GM19238 (cell line): ENCODE results near the gene FIGN.

Source experiments
- DNase-seq: peaks from one replicate; pipeline ENCODE4 v3.0.0; 2011; ENCODE audit warnings: low spot score; ENCODE audit not compliant: insufficient read length

The FIGN gene

DNA sequence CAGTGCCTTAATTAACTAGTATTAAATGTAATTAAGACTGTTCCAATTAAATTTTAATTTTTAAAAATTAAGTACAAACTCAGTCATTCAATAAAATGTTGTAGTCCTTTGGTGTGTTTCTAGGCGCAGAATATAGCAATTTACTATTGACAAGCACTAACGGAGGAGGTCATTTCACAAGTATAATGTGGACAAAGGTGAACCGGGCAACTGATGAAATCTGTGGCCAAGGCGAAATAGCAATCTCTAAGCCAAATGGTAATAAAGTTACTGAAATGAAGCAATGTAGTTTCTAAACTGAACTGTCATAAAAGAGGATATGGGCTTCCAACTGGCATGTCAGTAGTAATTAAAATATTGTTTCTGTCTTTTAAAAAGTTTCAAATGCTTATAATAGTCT is 27.5 kb downstream of the FIGN start:
- DNase-seq: no peak

GRCh38 chr2:163703386-163703785 is 32.4 kb downstream of the FIGN start:
- DNase-seq: no peak

GRCh38 chr2:163701399-163702195 is 34.2 kb downstream of the FIGN start:
- no peak for DNase-seq

DNA sequence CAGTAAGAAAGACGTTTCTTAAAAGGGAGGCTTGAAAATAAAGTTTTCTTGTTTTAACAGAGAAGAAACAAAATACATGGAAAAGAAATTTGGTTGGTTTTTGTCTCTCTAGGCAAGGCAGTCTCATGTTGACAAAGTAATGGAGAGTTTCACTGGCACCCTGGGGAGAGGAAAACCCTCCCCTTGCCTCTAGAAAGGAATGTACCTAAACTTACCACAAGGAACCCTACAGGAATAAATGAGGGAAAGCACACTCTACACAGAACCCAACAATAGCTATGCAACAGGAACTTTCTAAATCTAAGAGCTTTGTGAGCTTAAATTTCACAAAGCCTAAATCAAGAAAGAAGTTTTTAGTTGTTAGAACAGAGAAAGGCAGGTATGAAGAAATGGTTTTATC is 37.0 kb downstream of the FIGN start:
- DNase-seq: no peak

DNA sequence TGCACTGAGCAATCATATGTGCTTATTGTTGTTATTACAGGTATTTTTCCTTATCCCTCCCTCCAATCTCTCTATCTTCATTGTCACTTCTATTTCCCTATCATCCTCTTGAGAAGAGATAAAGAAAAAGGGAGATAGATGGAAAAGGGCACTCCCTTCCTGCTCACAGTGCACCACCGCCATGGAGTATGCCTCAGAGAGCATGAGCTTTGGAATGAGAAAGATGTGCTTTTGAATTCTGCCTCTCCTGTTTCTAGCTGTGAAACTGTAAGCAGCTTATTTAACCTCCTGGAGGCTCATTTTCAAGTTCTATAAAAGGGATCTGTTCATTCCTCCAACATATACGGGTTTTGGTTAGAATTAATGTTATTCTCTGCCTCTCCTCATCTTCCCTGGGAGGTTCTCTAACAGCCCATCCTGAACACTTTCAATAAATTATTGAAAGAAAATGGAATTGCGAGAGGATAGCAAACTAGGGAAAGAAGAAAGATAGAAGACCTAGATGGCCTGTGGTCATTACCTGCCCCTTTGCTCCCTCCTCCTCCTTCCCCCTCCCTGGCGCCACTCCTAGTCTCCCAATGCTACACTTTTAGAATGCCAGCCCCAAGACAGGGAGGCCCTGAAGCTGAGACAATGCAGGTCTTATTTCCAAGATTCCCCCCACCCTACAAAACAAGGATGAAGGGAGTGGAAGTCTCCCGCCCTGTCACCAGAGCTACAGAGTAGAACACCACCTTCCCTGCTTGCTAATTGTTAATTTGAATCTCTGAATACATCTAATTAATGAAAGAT is 37.8 kb downstream of the FIGN start:
- no peak for DNase-seq

DNA sequence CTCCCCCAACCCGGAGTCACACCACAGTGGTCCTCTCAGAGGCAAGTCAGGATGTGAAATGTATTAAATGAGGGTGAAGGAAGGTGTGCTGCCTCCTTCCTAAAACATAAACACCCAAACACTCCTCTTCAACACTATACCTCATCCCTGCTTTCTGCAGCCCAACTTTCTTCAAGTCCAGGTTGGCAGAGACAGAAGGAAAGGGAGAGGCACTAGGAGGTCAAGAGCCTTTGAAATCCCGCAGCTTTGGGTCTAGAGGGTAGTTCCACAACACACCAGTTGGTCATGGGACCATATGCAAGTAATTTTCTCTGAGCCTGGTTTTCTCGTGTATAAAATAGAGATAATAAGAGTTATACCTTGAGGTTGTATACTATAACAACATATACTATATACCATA is 38.4 kb downstream of the FIGN start:
- no peak for DNase-seq

- DNase-seq: no peak
Observed at GRCh38 chr2:163693484-163693883, 42.3 kb downstream of the FIGN start.

DNA sequence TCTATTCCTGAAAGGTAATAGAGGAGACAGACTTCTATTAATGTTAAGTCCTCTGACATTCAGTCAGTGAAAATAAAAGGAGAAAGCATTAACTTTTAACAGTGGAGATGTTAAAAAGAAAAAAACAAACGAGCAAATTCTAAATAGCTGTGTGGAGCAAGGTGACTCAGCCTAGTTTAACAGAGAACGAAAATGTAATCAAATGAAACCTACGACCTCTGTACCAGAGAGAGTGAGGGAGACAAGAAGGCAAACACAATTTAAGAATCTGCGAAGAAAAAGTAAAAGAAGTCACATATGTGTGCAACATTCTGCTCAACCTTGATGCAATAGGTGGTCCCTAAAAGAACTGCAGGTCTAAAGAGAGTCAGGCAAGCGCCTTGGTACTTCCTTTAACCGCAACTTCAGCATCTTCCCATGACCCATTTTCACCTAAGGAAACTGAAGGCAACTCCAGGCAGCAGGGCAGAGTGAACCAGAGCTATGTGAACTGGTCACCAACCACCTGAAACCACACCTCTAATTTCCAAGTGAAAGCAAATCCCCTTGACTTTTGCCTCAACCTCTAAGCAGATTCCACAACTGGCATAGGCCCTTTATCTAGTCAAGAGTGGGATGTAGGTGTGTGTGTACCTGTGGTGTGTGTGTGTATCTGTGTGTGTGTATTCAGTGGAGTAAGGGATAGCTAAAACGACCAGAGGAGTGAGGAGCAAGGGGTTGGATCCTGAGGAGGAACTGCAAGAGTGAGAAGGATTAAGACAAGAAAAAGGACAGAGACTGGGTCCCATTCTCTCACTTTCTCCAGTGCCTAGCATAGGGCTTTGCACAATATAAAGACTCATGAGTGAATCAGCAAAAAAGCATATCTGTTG is 43.0 kb downstream of the FIGN start:
- no peak for DNase-seq

DNA sequence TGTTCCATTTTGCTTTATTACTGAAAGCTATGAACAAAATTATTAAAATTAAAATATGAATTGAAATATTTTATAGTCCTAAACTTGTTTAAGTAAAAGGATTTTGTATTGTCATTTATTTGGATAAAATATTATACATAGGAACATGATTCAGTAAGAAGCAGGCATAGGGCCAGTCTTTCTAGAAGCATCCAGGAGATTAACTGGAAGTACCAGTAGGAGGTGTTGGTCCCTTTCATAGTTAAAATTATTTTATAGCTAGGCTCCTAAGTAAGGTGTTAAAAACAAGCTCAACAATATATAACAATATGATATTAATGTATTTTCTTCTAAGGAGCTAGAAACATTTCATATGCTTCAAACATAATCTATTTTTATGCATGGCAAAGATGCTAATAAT is 43.7 kb downstream of the FIGN start:
- DNase-seq: no peak

DNA sequence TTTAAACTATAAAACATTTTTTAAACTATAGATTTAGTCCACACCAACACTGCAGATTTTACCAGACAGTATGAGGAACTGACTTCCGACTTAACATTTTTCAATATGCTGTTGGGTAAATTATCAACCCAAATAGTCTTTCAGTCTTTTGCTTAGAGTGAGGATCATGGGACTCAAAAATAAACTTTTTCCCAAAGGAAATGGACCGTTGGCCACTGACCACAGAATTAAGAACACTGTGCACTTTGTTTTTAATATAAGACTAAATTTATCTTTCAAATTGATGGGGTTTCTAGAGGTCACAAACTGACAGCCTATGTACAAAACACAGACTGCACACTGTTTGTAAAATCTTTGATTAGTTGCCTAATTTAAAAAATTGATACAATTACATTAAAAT is 44.9 kb downstream of the FIGN start:
- DNase-seq: no peak

GRCh38 chr2:163687217-163687616 is 48.6 kb downstream of the FIGN start:
- no peak for DNase-seq

DNA sequence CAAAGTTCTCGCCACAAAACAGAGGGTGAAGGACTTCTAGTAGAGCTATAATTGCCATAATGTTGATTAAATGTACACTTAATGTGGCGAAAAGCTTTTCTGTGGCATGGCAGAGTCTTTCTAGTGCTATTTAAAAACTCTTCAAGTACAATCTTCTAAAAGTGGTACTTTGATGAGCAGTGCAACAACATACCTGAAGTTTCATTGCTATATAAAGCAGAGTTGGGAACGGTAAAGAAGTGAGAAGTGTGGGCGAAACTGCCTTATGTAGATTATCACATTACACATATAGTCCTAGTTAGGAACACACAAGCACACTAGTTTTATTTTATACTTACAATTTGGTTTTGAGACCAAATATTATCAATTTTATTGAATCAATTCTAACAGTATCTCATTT is 49.5 kb downstream of the FIGN start:
- DNase-seq: no peak

DNA sequence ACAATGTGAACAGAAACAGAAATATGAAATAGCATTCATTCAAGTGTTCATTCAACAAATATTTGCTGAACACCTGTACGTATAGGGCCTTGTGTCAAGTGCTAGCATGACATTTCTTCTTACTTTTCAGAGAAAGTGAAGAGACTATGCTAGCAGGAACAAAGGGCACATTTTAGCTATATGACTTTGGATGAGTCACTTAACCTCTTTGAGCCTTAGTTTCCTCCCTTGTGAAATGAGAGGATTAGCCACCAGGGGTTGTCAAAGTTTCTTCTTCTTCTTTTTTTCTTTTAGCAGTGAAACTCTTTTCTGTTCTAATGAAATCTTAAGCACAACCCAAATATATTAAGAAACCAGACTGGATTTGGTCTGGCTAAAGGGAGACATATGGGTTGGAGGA is 53.1 kb downstream of the FIGN start:
- no peak for DNase-seq

- no peak for DNase-seq
Observed at GRCh38 chr2:163681745-163682144, 54.1 kb downstream of the FIGN start.

GRCh38 chr2:163675388-163675787 is 60.4 kb downstream of the FIGN start:
- no peak for DNase-seq

GRCh38 chr2:163673522-163673921 is 62.3 kb downstream of the FIGN start:
- no peak for DNase-seq

DNA sequence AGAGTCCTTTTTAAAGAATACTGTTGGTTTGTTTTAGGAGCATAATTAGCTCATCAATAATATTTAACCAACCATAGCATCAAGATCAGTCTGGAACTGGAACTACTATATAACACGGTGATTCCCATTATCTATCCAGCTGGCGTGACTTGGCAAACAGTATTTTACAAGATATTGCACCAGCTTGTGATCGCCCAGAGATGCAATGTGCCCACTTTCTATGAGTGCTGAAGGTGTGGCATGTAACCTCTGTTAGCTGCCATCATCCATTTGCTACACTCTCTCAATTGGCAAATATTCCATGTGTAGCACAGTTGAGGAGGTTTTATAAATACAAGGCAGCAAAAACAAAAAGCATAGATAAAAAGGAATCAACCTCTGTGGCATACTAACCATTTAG is 64.9 kb downstream of the FIGN start:
- no peak for DNase-seq

DNA sequence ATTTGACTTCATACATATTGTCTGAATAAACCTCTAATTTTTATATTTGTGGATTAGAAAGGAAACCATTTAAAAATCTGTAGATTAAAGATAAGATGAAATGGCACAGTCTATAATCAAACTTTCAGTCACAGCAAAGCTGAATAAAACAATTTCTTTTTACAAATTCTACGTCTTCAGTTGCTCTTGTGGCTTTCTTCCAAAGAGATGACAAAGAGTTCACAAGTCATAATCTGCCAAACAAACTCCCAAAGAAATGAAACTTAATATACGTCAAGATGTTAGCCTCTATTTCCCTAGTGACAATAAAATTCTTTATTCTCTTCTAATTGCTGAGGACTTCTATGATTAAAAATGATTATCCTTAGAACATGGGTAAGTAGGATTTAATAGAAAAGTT is 66.3 kb downstream of the FIGN start:
- no peak for DNase-seq

- DNase-seq: no peak
Observed at GRCh38 chr2:163667064-163667887, 68.5 kb downstream of the FIGN start.

DNA sequence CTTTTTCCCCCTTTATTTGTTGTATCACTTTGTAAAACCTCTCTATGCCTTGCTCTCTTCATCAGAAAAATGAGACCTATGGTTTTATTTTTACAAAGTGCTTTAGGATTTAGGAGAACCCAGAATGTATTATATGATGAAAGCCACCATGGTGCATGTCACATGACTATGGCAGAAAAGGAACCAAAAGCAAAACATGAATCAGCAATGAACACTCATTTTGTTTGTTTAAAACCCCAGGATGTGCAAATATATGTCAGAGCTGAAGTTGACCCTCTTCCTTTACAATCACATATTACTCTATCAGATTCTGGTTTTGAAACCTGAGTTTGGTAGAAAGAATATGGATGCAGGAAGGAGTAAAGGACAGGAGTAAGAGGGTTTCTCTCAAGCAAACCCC is 70.0 kb downstream of the FIGN start:
- DNase-seq: no peak

GRCh38 chr2:163665051-163665450 is 70.8 kb downstream of the FIGN start:
- no peak for DNase-seq
